ENCODE measurements around the gene MEIG1. TPM values are rescaled to one million over a fixed set of nuclear protein-coding genes. Genes with fewer than 3 reads are reported as not detected.
"Not testable (repeated sequence)": the region's sequence is repeated elsewhere in the genome, so short reads cannot be mapped to it uniquely, and the experiment has no call there.

MEIG1 gene
- total RNA-seq, 3 donors from 2014 or later, result not detected

GRCh38 chr10:14982744-14983143 lies 23.6 kb downstream of the MEIG1 start:
- intact Hi-C loops (cut with DNase I; ENCODE audit: low total_unique reads), result no loop called here
- no peaks in the 10 kb centered on the region for H3K27me3 ChIP-seq
- no peaks in the 10 kb centered on the region for H3K4me1 ChIP-seq
- H3K4me3 ChIP-seq, result no peak overlapping the region
- H3K36me3 ChIP-seq, result no peaks in the 10 kb centered on the region
- no peaks in the 10 kb centered on the region for H3K9me3 ChIP-seq
- TF ChIP-seq POLR2A (IDR thresholded peaks at IDR 0.05), result no peak
- no peak for TF ChIP-seq POLR2AphosphoS5 (IDR thresholded peaks at IDR 0.05)
- no peak for TF ChIP-seq CTCF (IDR thresholded peaks at IDR 0.05)
- DNase-seq (ENCODE audit: low spot score in 2 of 2), result no peak
- H3K27ac ChIP-seq, result no peak overlapping the region

- H3K27me3 ChIP-seq; H3K4me1 ChIP-seq; H3K9me3 ChIP-seq; H3K27ac ChIP-seq; intact Hi-C loops (cut with DNase I; ENCODE audit: low total_unique reads); DNase-seq (ENCODE audit: low spot score in 2 of 2); H3K36me3 ChIP-seq; H3K4me3 ChIP-seq: not testable (repeated sequence)
Observed at GRCh38 chr10:14989552-14989951, 30.4 kb downstream of the MEIG1 start.

- H3K9me3 ChIP-seq; intact Hi-C loops (cut with DNase I; ENCODE audit: low total_unique reads); H3K4me3 ChIP-seq; H3K27ac ChIP-seq; H3K27me3 ChIP-seq; H3K4me1 ChIP-seq; H3K36me3 ChIP-seq: not testable (repeated sequence)
- peak in 1 of 2 donors; percentile 44 for DNase-seq (ENCODE audit: low spot score in 2 of 2)
Observed at GRCh38 chr10:14991035-14991749, 32.0 kb downstream of the MEIG1 start.

GRCh38 chr10:14992336-14992735 lies 33.1 kb downstream of the MEIG1 start:
- H3K4me1 ChIP-seq; H3K27me3 ChIP-seq; intact Hi-C loops (cut with DNase I; ENCODE audit: low total_unique reads); H3K27ac ChIP-seq; H3K4me3 ChIP-seq; H3K36me3 ChIP-seq; DNase-seq (ENCODE audit: low spot score in 2 of 2); H3K9me3 ChIP-seq: not testable (repeated sequence)

GRCh38 chr10:14993500-14994455 lies 34.6 kb downstream of the MEIG1 start:
- H3K27me3 ChIP-seq; H3K27ac ChIP-seq; H3K4me3 ChIP-seq; DNase-seq (ENCODE audit: low spot score in 2 of 2); H3K4me1 ChIP-seq; H3K9me3 ChIP-seq; H3K36me3 ChIP-seq; intact Hi-C loops (cut with DNase I; ENCODE audit: low total_unique reads): not testable (repeated sequence)

GRCh38 chr10:14995964-14996565 lies 36.9 kb downstream of the MEIG1 start:
- no peak overlapping the region for H3K27ac ChIP-seq
- TF ChIP-seq CTCF (IDR thresholded peaks at IDR 0.05) (no peak), POLR2AphosphoS5 (IDR thresholded peaks at IDR 0.05) (no peak), POLR2A (IDR thresholded peaks at IDR 0.05) (no peak)
- intact Hi-C loops (cut with DNase I; ENCODE audit: low total_unique reads), result no loop called here

GRCh38 chr10:15013530-15013929 lies 54.3 kb downstream of the MEIG1 start:
- H3K27ac ChIP-seq; H3K27me3 ChIP-seq; intact Hi-C loops (cut with DNase I; ENCODE audit: low total_unique reads); H3K4me1 ChIP-seq; H3K36me3 ChIP-seq; H3K9me3 ChIP-seq; H3K4me3 ChIP-seq: not testable (repeated sequence)
- peak; percentile 52 to 55 for DNase-seq (ENCODE audit: low spot score in 2 of 2)

More at GRCh38 chr10:14995964-14996565, 36.9 kb downstream of the MEIG1 start:
- no peaks in the 10 kb centered on the region for H3K9me3 ChIP-seq
- no peaks in the 10 kb centered on the region for H3K36me3 ChIP-seq
- H3K4me3 ChIP-seq, result peak overlapping the region in 1 of 3 donors; percentile 12
- H3K4me1 ChIP-seq, result no peaks in the 10 kb centered on the region
- H3K27me3 ChIP-seq, result no peaks in the 10 kb centered on the region
- DNase-seq (ENCODE audit: low spot score in 2 of 2), result no peak
